ENCODE results near the gene NUTF2.

Gene NUTF2

GRCh38 chr16:67917852-67918236 lies 71.1 kb downstream of the NUTF2 start:
- no peak for DNase-seq (ENCODE audit: low read depth, low spot score)

GRCh38 chr16:67919622-67920221 lies 73.0 kb downstream of the NUTF2 start:
- Histone ChIP-seq H3K9ac (ENCODE audit: insufficient read length) (no peak overlapping the region), H3K36me3 (ENCODE audit: insufficient read depth, low read length) (no peaks in the 10 kb centered on the region), H3K27ac (no peak overlapping the region), H3K9me3 (ENCODE audit: low read depth, low read length) (no peaks in the 10 kb centered on the region), H3K4me3 (no peak overlapping the region)
- no peak for DNase-seq (ENCODE audit: low read depth, low spot score)
- TF ChIP-seq FOXP2 (optimal IDR thresholded peaks at IDR 0.05; ENCODE audit: control extremely low read depth, extremely low read length, insufficient read depth), result no peak
- TF ChIP-seq POLR2AphosphoS5 (IDR thresholded peaks at IDR 0.05; ENCODE audit: borderline replicate concordance, low read depth, low read length), result no peak
- TF ChIP-seq EZH2 (IDR thresholded peaks at IDR 0.05), result no peak

More at GRCh38 chr16:67917852-67918236, 71.1 kb downstream of the NUTF2 start:
- H3K9me3 ChIP-seq (ENCODE audit: low read depth, low read length), result no peaks in the 10 kb centered on the region
- TF ChIP-seq FOXP2 (optimal IDR thresholded peaks at IDR 0.05; ENCODE audit: control extremely low read depth, extremely low read length, insufficient read depth) (no peak), POLR2AphosphoS5 (IDR thresholded peaks at IDR 0.05; ENCODE audit: borderline replicate concordance, low read depth, low read length) (no peak), EZH2 (IDR thresholded peaks at IDR 0.05) (no peak)
- no peaks in the 10 kb centered on the region for H3K36me3 ChIP-seq (ENCODE audit: insufficient read depth, low read length)
- no peak overlapping the region for H3K4me3 ChIP-seq
- no peak overlapping the region for H3K9ac ChIP-seq (ENCODE audit: insufficient read length)
- H3K27ac ChIP-seq, result no peak overlapping the region

Data from SK-N-MC (cell line).